HG03103 (cell line): ENCODE measurements around the gene LARP4.
"Not testable (repeated sequence)": the region's sequence is repeated elsewhere in the genome, so short reads cannot be mapped to it uniquely, and the experiment has no call there.

Source experiments
- ATAC-seq: cut with Tn5 transposase; IDR thresholded peaks from one replicate; pipeline ENCODE4 v1.9.1; 2021; ENCODE audit warnings: low read depth; ENCODE audit not compliant: unreplicated experiment

Gene LARP4

GRCh38 chr12:50520416-50521207, 119.9 kb downstream of the LARP4 start:
- no peak for ATAC-seq

GRCh38 chr12:50521781-50522180, 121.1 kb downstream of the LARP4 start:
- ATAC-seq: not testable (repeated sequence)

GRCh38 chr12:50523772-50524171, 123.1 kb downstream of the LARP4 start:
- no peak for ATAC-seq

- no peak for ATAC-seq
Measured at GRCh38 chr12:50524621-50525020, 123.9 kb downstream of the LARP4 start.

GRCh38 chr12:50525422-50525821, 124.7 kb downstream of the LARP4 start:
- ATAC-seq: no peak

- ATAC-seq: no peak
Measured at GRCh38 chr12:50527359-50527726, 126.7 kb downstream of the LARP4 start.

- ATAC-seq: no peak
Measured at GRCh38 chr12:50528800-50529199, 128.1 kb downstream of the LARP4 start.

- no peak for ATAC-seq
Measured at GRCh38 chr12:50529345-50529744, 128.7 kb downstream of the LARP4 start.
